ENCODE results near the gene CEMIP2. TPM values are rescaled to one million over a fixed set of nuclear protein-coding genes. Genes with fewer than 3 reads are reported as not detected.

Gene CEMIP2
- total RNA-seq, 1 experiment from 2014 or later = 40.5 TPM

GRCh38 chr9:71783120-71783523, 14.8 kb upstream of the CEMIP2 start (continued):
- TF ChIP-seq ZNF281 (CRISPR knock-in tag; IDR thresholded peaks at IDR 0.05) = no peak
- TF ChIP-seq ELF4 (CRISPR knock-in tag; IDR thresholded peaks at IDR 0.05; ENCODE audit: low read depth) = no peak
- no peak for TF ChIP-seq ZNF671 (CRISPR knock-in tag; IDR thresholded peaks at IDR 0.05)
- no peak for TF ChIP-seq RORB (CRISPR knock-in tag; IDR thresholded peaks at IDR 0.05)
- no peak for TF ChIP-seq FOXK1 (CRISPR knock-in tag; IDR thresholded peaks at IDR 0.05)
- TF ChIP-seq AR (CRISPR knock-in tag; IDR thresholded peaks at IDR 0.05) = no peak
- TF ChIP-seq MYBL2 (CRISPR knock-in tag; IDR thresholded peaks at IDR 0.05) = no peak
- no peak for TF ChIP-seq TP53 (CRISPR knock-in tag; IDR thresholded peaks at IDR 0.05)
- TF ChIP-seq GRHL2 (CRISPR knock-in tag; IDR thresholded peaks at IDR 0.05; ENCODE audit: insufficient replicate concordance, severe bottlenecking) = no peak
- no peak for TF ChIP-seq CTCF (IDR thresholded peaks at IDR 0.05)
- TF ChIP-seq ZMAT4 (CRISPR knock-in tag; IDR thresholded peaks at IDR 0.05) = no peak

GRCh38 chr9:71781391-71781790, 13.1 kb upstream of the CEMIP2 start:
- DNase-seq (ENCODE audit: low spot score) (no peak), ATAC-seq (no peak)
- ChIA-PET CTCF (no interaction called here), POLR2A (interaction anchor here (1.2 kb wide), 1 partner anchor 13 kb away, joined by 3 read pairs; the partner anchor contains the start of gene CEMIP2)
- Mint-ChIP-seq H3K4me3 (no peak overlapping the region), H3K4me1 (peaks cover 9% of the 10 kb centered on the region), H3K27me3 (ENCODE audit: low read depth) (no peaks in the 10 kb centered on the region; the same call in 1 of the 2 replicates), H3K36me3 (no peaks in the 10 kb centered on the region), H3K27ac (no peak overlapping the region), H3K9me3 (peaks cover 4% of the 10 kb centered on the region)
- TF ChIP-seq SMAD4 (CRISPR knock-in tag; IDR thresholded peaks at IDR 0.05) (no peak), CTCF (IDR thresholded peaks at IDR 0.05) (no peak), MLX (CRISPR knock-in tag; IDR thresholded peaks at IDR 0.05) (no peak), GRHL2 (CRISPR knock-in tag; IDR thresholded peaks at IDR 0.05; ENCODE audit: insufficient replicate concordance, severe bottlenecking) (no peak), EMX1 (CRISPR knock-in tag; IDR thresholded peaks at IDR 0.05) (no peak), MAX (CRISPR knock-in tag; IDR thresholded peaks at IDR 0.05) (no peak)
